NB4 (cell line): ENCODE data around the gene ZFYVE27.

Experiments used
- DNase-seq: peaks from one replicate; pipeline ENCODE4 v3.0.0; 2010; ENCODE audit warnings: low read depth
- H3K4me3 ChIP-seq: one replicate; pipeline ENCODE4 v1.5.1; 2011; ENCODE audit warnings: mild to moderate bottlenecking, low read depth, low read length, moderate library complexity
- CTCF ChIP-seq: IDR thresholded peaks from one replicate; pipeline ENCODE4 v1.5.1; 2012; ENCODE audit warnings: low read depth, low read length
- MAX ChIP-seq: IDR thresholded peaks from 2 replicates; pipeline ENCODE4 v1.6.1; 2011; ENCODE audit warnings: low read depth, low read length
- MYC ChIP-seq: IDR thresholded peaks from 2 replicates; pipeline ENCODE4 v1.6.1; 2011; ENCODE audit warnings: low read depth, low read length
- POLR2A ChIP-seq: IDR thresholded peaks from 2 replicates; pipeline ENCODE4 v1.6.1; 2011; ENCODE audit warnings: mild to moderate bottlenecking; ENCODE audit not compliant: insufficient read length; ENCODE audit errors: extremely low read depth

ZFYVE27 gene

GRCh38 chr10:97703398-97704067 is 33.4 kb upstream of the ZFYVE27 start:
- no peak overlapping the region for H3K4me3 ChIP-seq
- no peak for DNase-seq
- TF ChIP-seq POLR2A (no peak), MAX (no peak), CTCF (no peak), MYC (no peak)

DNA sequence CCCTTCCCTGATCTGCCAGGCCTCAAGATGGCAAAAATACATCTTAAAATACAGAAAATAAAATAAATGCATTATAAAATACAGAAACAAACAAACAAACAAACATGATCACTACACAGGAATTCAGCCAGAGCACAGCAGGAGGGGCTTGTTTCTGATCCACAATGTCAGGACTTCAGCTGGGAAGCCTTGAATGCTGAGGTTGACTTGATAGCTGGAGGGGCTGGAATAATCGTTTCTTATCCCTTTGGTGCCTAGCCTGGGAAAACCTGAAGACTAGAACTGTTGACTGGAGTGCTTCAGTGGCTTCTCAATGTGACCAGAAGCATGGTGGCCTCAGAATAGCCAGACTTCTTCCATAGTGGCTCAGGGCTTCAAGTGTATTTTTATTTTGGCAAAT is 32.6 kb upstream of the ZFYVE27 start:
- TF ChIP-seq POLR2A, result no peak
- no peak for TF ChIP-seq MAX
- TF ChIP-seq CTCF, result no peak
- TF ChIP-seq MYC, result no peak
- H3K4me3 ChIP-seq, result no peak overlapping the region
- no peak for DNase-seq

DNA sequence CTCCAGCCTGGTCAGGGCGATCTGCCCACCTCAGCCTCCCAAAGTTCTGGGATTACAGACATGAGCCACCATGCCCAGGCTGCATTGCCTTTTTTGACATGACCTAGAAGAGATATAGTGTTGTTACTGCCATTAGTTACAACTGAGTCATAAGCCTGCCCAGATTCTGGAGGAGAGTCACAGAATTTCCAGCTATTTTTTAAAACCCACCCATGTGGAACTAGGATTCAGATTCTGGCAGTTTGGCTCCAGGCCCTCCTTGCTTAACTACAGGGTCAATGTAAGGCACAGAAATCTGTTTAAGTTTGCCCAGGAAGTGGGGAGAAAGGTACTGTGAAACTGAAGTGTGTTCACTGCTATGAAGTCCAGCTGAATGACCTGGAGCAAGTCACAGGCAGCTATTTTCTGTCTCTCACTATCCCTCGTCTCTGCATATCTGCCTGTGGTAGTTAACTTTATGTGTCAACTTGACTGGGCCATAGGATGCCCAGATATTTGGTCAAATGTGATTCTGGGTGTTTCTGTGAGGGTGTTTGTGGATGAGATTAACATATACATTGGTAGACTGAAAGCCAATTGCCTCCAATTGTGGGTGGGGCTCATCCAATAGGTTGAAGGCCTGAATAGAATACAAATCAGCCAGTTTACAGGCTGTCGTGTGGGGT is 31.8 kb upstream of the ZFYVE27 start:
- DNase-seq, result no peak
- TF ChIP-seq MAX (no peak), CTCF (no peak), MYC (no peak), POLR2A (no peak)
- H3K4me3 ChIP-seq, result no peak overlapping the region

DNA sequence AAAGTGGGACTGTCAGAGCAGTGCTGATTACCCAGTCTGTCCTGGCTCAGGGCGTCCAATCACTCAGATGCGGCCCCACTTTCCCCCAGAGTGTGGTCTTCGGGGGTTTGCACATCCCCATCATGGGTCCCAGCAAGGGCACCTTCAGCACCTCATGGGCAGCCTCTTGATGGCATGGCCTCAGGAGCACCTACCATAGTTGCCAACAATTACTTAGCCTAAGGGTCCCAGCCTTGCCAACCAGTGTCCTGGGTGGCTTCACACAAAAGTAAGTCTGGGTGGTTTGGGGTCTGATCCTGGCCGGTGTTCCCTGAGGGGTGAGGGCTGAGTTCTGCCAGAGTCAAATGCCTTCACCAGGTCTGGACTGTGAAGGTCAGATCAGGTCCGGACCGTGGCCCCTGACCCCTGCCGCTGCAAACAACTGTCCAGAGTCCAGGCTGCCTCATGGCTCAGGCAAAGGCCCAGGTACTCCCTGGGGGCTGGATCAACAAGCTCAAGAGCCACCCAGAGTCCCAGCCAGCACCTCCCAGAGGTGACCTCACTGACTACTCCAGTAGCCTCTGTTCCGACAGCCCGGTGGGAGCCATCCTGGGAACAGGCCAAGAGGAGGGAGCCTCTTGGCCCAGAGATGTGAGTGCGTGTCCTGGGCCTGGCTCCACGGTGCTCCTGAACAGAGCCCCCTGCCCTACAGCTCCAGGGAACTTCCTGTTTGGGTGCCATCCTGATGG is 29.6 kb upstream of the ZFYVE27 start:
- TF ChIP-seq MYC (no peak), MAX (no peak), POLR2A (no peak), CTCF (no peak)
- H3K4me3 ChIP-seq, result no peak overlapping the region
- no peak for DNase-seq

DNA sequence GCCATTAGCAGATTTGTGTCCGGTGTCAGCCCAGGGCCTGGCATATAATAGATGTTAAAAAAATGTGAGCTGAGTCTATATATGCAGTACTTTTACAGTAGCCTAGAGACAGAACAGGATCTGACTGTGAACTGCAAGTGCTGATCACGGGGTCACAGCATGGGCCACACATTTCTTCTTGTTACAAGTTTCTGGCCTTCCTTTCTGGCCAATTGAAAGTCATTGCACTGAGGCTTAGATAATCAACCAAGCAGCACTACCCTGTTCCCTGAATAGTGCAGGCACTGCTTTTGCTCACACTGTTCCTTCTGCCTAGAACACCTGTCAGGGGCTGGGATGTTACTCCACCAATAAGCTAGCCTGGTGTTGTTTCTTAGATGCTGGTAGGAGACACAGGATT is 28.8 kb upstream of the ZFYVE27 start:
- no peak for TF ChIP-seq MAX
- no peak for TF ChIP-seq POLR2A
- no peak for TF ChIP-seq CTCF
- TF ChIP-seq MYC, result no peak
- DNase-seq, result no peak
- no peak overlapping the region for H3K4me3 ChIP-seq
